ENCODE results near the gene OTOGL.

DNA sequence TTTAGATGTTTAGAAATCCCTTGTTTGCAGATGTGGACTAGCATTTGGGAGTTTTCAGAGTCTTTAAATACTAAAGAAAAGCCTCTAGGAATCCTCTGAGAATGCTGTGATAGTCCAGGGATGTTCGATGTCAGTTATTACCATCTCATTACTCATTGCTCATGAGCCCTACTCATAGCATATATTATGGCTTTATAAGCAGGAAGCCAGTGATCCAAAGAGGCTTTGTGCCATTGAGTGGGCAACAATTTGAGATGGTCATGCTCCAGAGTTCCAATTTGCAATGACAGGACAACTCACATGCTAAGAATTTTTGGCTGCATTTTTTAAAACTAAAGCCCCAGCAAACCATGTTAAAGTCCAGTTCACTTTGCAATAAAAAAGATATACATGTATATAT, 163.0 kb downstream of the OTOGL start:
- TF ChIP-seq TAF1 (IDR thresholded peaks at IDR 0.05; ENCODE audit: borderline replicate concordance, insufficient read depth, low read length) (no peak), SIN3A (IDR thresholded peaks at IDR 0.05; ENCODE audit: borderline replicate concordance, insufficient read depth, low read length) (no peak), POLR2AphosphoS5 (IDR thresholded peaks at IDR 0.05; ENCODE audit: low read depth, low read length) (no peak)
- TF ChIP-seq, protein P1, sequence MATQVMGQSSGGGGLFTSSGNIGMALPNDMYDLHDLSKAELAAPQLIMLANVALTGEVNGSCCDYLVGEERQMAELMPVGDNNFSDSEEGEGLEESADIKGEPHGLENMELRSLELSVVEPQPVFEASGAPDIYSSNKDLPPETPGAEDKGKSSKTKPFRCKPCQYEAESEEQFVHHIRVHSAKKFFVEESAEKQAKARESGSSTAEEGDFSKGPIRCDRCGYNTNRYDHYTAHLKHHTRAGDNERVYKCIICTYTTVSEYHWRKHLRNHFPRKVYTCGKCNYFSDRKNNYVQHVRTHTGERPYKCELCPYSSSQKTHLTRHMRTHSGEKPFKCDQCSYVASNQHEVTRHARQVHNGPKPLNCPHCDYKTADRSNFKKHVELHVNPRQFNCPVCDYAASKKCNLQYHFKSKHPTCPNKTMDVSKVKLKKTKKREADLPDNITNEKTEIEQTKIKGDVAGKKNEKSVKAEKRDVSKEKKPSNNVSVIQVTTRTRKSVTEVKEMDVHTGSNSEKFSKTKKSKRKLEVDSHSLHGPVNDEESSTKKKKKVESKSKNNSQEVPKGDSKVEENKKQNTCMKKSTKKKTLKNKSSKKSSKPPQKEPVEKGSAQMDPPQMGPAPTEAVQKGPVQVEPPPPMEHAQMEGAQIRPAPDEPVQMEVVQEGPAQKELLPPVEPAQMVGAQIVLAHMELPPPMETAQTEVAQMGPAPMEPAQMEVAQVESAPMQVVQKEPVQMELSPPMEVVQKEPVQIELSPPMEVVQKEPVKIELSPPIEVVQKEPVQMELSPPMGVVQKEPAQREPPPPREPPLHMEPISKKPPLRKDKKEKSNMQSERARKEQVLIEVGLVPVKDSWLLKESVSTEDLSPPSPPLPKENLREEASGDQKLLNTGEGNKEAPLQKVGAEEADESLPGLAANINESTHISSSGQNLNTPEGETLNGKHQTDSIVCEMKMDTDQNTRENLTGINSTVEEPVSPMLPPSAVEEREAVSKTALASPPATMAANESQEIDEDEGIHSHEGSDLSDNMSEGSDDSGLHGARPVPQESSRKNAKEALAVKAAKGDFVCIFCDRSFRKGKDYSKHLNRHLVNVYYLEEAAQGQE (IDR thresholded peaks at IDR 0.05; ENCODE audit: insufficient read depth in 1 of 2, low read depth in 2 of 2, low read length in 2 of 2) = no peak
